PC-3 (cell line): ENCODE data around the gene IRGC. TPM values are rescaled to one million over a fixed set of nuclear protein-coding genes. Genes with fewer than 3 reads are reported as not detected.
A peak's percentile ranks its signal among the peaks of the same experiment; 100 is the strongest.

ENCODE experiments used
- ATAC-seq: fragments of 200-7000 bp; cut with Tn5 transposase; 2 replicates; pipeline ENCODE4 v1.9.1; 2020; ENCODE audit warnings: mild to moderate bottlenecking, moderate library complexity
- BruUV-seq: library from RNA; stranded (reverse); fragments of 400-500 nt; replicated peaks from 2 replicates; lab custom pipeline; 2021; lab: Mats Ljungman, UMichigan
- CTCF ChIA-PET: fragments of 300-600 bp; sonication (Branson Sonifier 250); formaldehyde crosslinking; loops from one replicate; lab custom pipeline; 2022; ENCODE audit warnings: antibody characterized with exemption; lab: Charles Lee
- POLR2A ChIA-PET: fragments of 300-600 bp; sonication (Branson Sonifier 250); formaldehyde crosslinking; loops from one replicate; lab custom pipeline; 2022; ENCODE audit warnings: antibody characterized with exemption; ENCODE audit not compliant: unreplicated experiment; lab: Charles Lee
- DNase-seq: peaks from one replicate; pipeline ENCODE4 v3.0.0-alpha.2; 2015
- H2AFZ ChIP-seq: fragments of 300-600 bp; sonication (generic); 2 replicates; pipeline ENCODE4 v1.6.0; 2016; ENCODE audit warnings: antibody characterized with exemption, low read length
- H3F3A ChIP-seq: fragments of 300-600 bp; sonication (generic); one replicate; pipeline ENCODE4 v1.6.0; 2017; ENCODE audit warnings: antibody characterized with exemption, low read length, control low read depth, mild to moderate bottlenecking; ENCODE audit not compliant: unreplicated experiment
- H3K27ac ChIP-seq: fragments of 300-600 bp; sonication (generic); 2 replicates; pipeline ENCODE4 v1.5.1; 2016; ENCODE audit warnings: mild to moderate bottlenecking, low read length
- H3K27me3 ChIP-seq: fragments of 300-600 bp; sonication (generic); 2 replicates; pipeline ENCODE4 v1.6.1; 2016; ENCODE audit warnings: low read length, mixed read lengths
- H3K36me3 ChIP-seq: fragments of 300-600 bp; sonication (generic); 2 replicates; pipeline ENCODE4 v1.6.1; 2016; ENCODE audit warnings: low read depth, mixed run types, low read length, mixed read lengths
- H3K4me1 ChIP-seq: fragments of 300-600 bp; sonication (generic); 2 replicates; pipeline ENCODE4 v1.5.1; 2016; ENCODE audit warnings: low read length; ENCODE audit not compliant: insufficient read depth
- H3K4me2 ChIP-seq: fragments of 300-600 bp; sonication (generic); 2 replicates; pipeline ENCODE4 v1.6.0; 2016; ENCODE audit warnings: low read length
- H3K4me3 ChIP-seq: fragments of 300-600 bp; sonication (generic); 2 replicates; pipeline ENCODE4 v1.5.1; 2016; ENCODE audit warnings: mild to moderate bottlenecking, low read length, mixed read lengths
- H3K79me2 ChIP-seq: fragments of 300-600 bp; sonication (generic); 2 replicates; pipeline ENCODE4 v1.6.1; 2017; ENCODE audit warnings: low read length, mixed read lengths
- H3K9ac ChIP-seq: fragments of 300-600 bp; sonication (generic); 2 replicates; pipeline ENCODE4 v1.6.0; 2016; ENCODE audit warnings: mild to moderate bottlenecking, low read length
- H3K9me2 ChIP-seq: fragments of 300-600 bp; sonication (generic); replicated peaks from 2 replicates; pipeline ENCODE4 v1.6.1; 2016; ENCODE audit warnings: mixed run types, low read length, mixed read lengths
- H3K9me3 ChIP-seq: fragments of 300-600 bp; sonication (generic); 2 replicates; pipeline ENCODE4 v1.6.1; 2016; ENCODE audit warnings: low read length, mixed read lengths
- H4K20me1 ChIP-seq: fragments of 300-600 bp; sonication (generic); 2 replicates; pipeline ENCODE4 v1.6.1; 2016; ENCODE audit warnings: low read length, mixed read lengths
- EZH2 ChIP-seq: fragments of 300-600 bp; sonication (generic); IDR thresholded peaks from one replicate; pipeline ENCODE4 v1.6.1; 2017; ENCODE audit warnings: antibody characterized with exemption, mild to moderate bottlenecking, low read length; ENCODE audit not compliant: unreplicated experiment
- EZH2phosphoT487 ChIP-seq: fragments of 300-600 bp; sonication (generic); IDR thresholded peaks from 2 replicates; pipeline ENCODE4 v1.6.1; 2018; ENCODE audit warnings: mild to moderate bottlenecking, antibody characterized with exemption, low read length, borderline replicate concordance
- intact Hi-C: fragments of 100-400 bp; cut with micrococcal nuclease; formaldehyde crosslinking; loops from 2 replicates; pipeline ENCODE4 v1.9.0; 2023
- total RNA-seq: library from RNA; depleted of rRNA; stranded (reverse); fragments of >200 nt; gene quantifications from 2 replicates; pipeline ENCODE4 v1.2.3, GENCODE V29; 2014
- TF ChIP-seq, protein P1 (sequence below): fragments of 300-600 bp; sonication (generic); conservative IDR thresholded peaks from 2 replicates; pipeline ENCODE4 v1.5.1; 2017; ENCODE audit warnings: antibody characterized with exemption, low read depth, mild to moderate bottlenecking, low read length

Gene IRGC
- total RNA-seq, 1 experiment from 2014 or later: not detected

- BruUV-seq: TSS peak; percentile 47
- no peak for TF ChIP-seq EZH2phosphoT487
- TF ChIP-seq EZH2: no peak
- Histone ChIP-seq H3K79me2 (no peaks in the 10 kb centered on the region), H3K4me1 (peaks cover 48% of the 10 kb centered on the region), H3K9me2 (no peaks in the 10 kb centered on the region), H3K9me3 (no peaks in the 10 kb centered on the region), H3F3A (peaks cover 3% of the 10 kb centered on the region), H3K4me3 (no peak overlapping the region), H3K4me2 (peak overlapping the region; percentile 62), H4K20me1 (no peaks in the 10 kb centered on the region), H2AFZ (no peak overlapping the region), H3K27ac (peak overlapping the region; percentile 92), H3K27me3 (no peaks in the 10 kb centered on the region), H3K36me3 (peaks cover 15% of the 10 kb centered on the region), H3K9ac (peak overlapping the region; percentile 57)
- ChIA-PET CTCF (interaction anchor here (1.2 to 1.4 kb wide), 3 partner anchors 16 to 44 kb away, joined by 4 to 10 read pairs (median 5); no protein-coding TSS in a partner anchor), POLR2A (interaction anchor here (0.6 to 1.5 kb wide), 3 partner anchors 16 to 97 kb away, joined by 3 to 4 read pairs (median 4); partner anchors contain the start of gene KCNN4)
- DNase-seq (peak; percentile 96), ATAC-seq (peak; percentile 64)
- intact Hi-C loops: loop anchor here (1.0 to 2.0 kb wide), 2 partner anchors 12 to 20 kb away; no protein-coding TSS in a partner anchor
Observed at GRCh38 chr19:43765109-43765876, 49.4 kb downstream of the IRGC start.

DNA sequence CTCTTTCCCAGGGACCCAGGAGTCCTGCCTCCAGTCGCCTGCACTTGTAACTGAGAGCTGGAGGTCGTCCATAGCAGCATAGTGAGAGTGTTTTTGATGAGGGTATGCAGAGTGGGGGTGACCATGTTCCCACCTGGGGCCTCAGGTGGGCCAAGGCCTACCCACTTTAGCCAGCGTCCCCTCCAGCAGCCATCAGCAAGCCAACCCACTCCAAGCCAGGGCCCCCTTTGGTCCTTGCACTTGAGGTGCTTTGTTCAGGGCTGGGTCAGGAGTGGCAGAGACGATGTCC is 50.8 kb downstream of the IRGC start:
- no peak for TF ChIP-seq EZH2phosphoT487
- TF ChIP-seq EZH2: no peak
- TF ChIP-seq, protein P1, sequence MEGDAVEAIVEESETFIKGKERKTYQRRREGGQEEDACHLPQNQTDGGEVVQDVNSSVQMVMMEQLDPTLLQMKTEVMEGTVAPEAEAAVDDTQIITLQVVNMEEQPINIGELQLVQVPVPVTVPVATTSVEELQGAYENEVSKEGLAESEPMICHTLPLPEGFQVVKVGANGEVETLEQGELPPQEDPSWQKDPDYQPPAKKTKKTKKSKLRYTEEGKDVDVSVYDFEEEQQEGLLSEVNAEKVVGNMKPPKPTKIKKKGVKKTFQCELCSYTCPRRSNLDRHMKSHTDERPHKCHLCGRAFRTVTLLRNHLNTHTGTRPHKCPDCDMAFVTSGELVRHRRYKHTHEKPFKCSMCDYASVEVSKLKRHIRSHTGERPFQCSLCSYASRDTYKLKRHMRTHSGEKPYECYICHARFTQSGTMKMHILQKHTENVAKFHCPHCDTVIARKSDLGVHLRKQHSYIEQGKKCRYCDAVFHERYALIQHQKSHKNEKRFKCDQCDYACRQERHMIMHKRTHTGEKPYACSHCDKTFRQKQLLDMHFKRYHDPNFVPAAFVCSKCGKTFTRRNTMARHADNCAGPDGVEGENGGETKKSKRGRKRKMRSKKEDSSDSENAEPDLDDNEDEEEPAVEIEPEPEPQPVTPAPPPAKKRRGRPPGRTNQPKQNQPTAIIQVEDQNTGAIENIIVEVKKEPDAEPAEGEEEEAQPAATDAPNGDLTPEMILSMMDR: no peak; the same call in 1 of the 2 replicates
- Histone ChIP-seq H3F3A (peaks cover 3% of the 10 kb centered on the region), H3K9me3 (no peaks in the 10 kb centered on the region), H3K9me2 (no peaks in the 10 kb centered on the region), H2AFZ (no peak overlapping the region), H3K4me2 (no peak overlapping the region), H3K27ac (peak overlapping the region; percentile 92; the same call in 1 of the 2 replicates), H3K4me3 (no peak overlapping the region), H3K9ac (no peak overlapping the region), H3K27me3 (no peaks in the 10 kb centered on the region), H3K4me1 (peaks cover 48% of the 10 kb centered on the region), H3K36me3 (peaks cover 19% of the 10 kb centered on the region), H4K20me1 (no peaks in the 10 kb centered on the region), H3K79me2 (no peaks in the 10 kb centered on the region)
- TSS peak; percentile 17 for BruUV-seq
- intact Hi-C loops: no loop called here
- DNase-seq (no peak), ATAC-seq (no peak)
- ChIA-PET POLR2A (no interaction called here), CTCF (no interaction called here)

- POLR2A ChIA-PET: no interaction called here
- Histone ChIP-seq H3K27ac (peak overlapping the region; percentile 85), H3K9me2 (no peaks in the 10 kb centered on the region), H3K4me1 (peaks cover 48% of the 10 kb centered on the region), H2AFZ (no peak overlapping the region), H3K4me3 (no peak overlapping the region), H3K79me2 (no peaks in the 10 kb centered on the region), H4K20me1 (no peaks in the 10 kb centered on the region), H3K4me2 (no peak overlapping the region), H3K9ac (no peak overlapping the region), H3K27me3 (no peaks in the 10 kb centered on the region), H3K9me3 (no peaks in the 10 kb centered on the region), H3K36me3 (peaks cover 19% of the 10 kb centered on the region), H3F3A (peaks cover 3% of the 10 kb centered on the region)
- ATAC-seq: no peak
- intact Hi-C loops: no loop called here
- BruUV-seq: no TSS peak
- no peak for TF ChIP-seq EZH2phosphoT487
- TF ChIP-seq EZH2: no peak
- TF ChIP-seq, protein P1: no peak
- no peak for DNase-seq
- CTCF ChIA-PET: no interaction called here
Observed at GRCh38 chr19:43767316-43767715, 51.4 kb downstream of the IRGC start.
